Brain pericyte (primary cell): Measurements from ENCODE around the gene GRIN3A.

Experiments
- DNase-seq: peaks from one replicate; pipeline ENCODE4 v3.0.0-alpha.2; 2012; ENCODE audit warnings: low read depth, low spot score

Gene GRIN3A

GRCh38 chr9:101706261-101706798, 32.1 kb downstream of the GRIN3A start:
- DNase-seq: no peak

- no peak for DNase-seq
Observed at GRCh38 chr9:101705135-101705661, 33.2 kb downstream of the GRIN3A start.

GRCh38 chr9:101702257-101702656, 36.2 kb downstream of the GRIN3A start:
- DNase-seq: no peak

DNA sequence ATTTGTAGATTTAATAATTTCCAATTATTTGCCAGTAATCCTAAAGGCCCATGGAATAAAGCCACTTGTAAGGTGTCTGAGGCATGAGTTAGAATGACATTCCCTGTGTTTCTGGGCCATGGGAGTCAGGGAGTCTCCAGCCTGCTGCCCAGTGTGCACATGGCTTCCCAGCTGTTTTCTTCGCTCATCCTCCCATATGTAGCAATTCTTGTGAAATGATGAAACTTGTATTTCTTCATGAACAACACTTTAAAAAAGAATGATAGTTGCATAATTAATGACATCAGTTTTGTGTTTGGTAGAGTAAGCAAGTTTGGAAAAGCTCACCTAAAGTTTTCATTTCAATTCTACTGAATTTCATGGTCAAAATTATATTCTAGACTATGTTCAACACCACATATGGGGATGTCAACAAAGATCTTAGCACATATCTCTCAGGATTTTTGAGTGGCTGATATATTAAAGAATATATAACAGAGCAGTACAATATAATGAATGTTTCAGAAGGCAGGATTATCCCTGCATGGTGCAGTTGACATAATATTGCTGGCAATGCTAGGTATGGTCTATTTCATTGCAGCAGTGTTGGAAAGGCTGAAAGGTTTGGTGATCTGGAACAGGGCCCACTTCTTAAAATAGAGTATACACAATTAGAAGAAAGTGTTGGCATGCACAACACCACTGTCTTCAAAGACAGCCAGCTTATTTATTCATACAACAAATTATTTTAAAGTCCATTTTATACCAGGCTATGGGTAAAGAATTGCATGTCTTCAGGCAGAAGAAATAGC, 44.7 kb downstream of the GRIN3A start:
- no peak for DNase-seq

DNA sequence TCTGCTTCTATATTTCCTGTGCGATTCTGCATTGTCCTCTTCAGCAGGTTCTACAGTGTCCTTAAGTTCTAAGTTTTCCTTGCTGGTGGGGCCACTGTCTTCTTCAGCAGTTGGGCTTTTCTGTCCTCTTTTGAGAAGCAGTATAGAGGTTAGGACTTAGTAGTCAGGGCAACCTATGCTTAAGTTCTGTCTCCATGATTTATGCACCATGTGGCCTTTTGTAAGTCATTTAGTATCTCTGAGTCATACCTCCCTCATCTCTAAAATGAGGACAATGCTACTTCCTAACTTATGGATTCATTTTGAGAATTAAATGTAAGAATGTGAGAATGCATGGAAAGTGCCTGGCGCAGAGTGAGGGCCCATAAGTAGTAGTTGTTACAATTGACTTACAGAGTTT, 46.8 kb downstream of the GRIN3A start:
- no peak for DNase-seq

GRCh38 chr9:101689039-101689438, 49.4 kb downstream of the GRIN3A start:
- DNase-seq: no peak

DNA sequence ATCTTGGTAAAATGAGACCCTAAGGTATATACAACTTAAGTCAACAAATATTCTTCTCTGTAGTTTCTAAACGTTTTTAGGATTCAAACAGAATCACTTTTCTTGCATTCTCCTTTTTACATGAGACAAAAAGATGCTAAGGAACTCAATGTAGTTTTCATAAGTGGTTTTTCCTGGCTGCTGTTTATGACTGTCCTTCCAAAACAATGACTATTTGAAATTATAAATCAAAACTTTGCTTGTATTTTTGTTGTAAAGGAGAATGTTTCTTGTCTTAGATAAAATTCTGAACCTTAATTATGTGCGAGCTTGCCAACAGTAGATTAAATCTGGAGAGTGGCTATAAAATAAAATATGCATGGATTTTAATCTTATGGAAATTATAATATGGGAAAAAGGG, 53.8 kb downstream of the GRIN3A start:
- no peak for DNase-seq

DNA sequence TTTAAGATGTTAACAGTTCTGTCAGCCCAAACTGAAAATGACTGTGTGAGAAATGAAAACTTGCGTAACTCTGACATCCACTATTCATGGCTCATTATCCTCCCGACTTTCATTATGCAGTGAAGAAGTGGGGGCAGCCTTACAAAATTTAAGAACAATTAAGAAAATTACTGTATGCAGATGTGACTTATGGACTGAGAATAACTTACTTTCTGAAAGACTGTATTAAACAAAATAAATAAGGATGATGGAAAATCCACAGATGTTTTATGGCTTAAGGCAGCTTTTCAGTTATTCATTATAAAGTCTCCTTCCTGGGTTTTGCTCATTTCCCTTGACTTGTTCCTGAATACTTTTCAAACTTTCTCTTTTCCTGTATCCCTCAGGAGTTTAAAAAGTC, 55.2 kb downstream of the GRIN3A start:
- DNase-seq: no peak

- DNase-seq: no peak
Observed at GRCh38 chr9:101677861-101678260, 60.6 kb downstream of the GRIN3A start.

DNA sequence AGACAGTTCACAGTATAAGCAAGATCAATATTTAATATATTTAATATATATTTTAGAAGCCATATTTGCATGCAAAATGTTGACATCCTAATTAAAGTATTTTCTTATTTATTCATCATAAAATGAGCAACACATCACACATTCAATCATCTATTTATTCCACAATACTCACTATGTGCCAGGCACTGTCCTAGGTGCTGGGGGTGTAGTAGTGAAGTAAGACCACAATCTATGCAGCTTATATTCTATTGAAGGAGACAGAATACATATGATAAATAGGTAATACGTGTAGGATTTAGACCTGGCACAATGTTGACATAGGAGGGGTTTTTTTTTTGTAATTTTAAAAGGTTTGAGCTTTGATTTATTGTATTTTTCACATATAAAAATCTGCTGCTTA, 63.1 kb downstream of the GRIN3A start:
- DNase-seq: no peak

- DNase-seq: no peak
Observed at GRCh38 chr9:101674165-101674564, 64.3 kb downstream of the GRIN3A start.

DNA sequence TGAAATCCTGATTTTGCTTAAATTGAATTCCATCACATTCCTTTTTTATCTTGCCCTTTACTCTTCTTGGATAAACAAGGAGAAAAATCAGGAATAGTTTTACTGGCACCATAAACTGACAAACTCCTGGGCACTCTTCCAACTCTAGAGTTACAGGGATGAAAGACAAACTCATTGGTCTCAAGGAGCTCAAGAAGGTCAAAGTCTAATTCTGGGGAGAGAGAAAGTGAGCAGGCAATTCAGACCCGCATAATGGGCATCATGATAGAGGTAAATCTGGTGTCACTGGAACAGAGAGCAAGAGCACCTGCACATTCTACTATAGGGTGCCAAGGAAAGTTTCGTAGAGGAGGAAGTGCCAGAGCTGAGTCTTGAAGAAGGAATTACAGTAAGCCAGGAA, 64.8 kb downstream of the GRIN3A start:
- no peak for DNase-seq

DNA sequence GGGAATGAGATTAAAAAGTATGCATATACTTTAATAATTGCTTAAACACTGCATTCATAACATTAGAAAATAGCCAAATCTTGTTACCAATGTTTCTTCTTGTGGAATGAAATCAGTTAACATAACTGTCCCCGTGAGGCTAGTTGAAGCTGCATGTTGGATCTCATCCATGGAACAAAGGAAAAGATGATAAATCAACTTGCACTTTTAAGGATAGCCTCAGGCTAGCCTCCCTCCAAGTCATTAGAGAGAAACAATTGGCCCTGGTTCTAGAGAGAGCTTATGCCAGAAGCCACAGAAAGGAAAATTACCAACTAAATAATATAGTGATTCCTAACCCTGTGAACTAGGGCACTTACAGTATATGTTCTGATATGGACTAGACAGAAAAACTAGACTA, 66.9 kb downstream of the GRIN3A start:
- DNase-seq: no peak

DNA sequence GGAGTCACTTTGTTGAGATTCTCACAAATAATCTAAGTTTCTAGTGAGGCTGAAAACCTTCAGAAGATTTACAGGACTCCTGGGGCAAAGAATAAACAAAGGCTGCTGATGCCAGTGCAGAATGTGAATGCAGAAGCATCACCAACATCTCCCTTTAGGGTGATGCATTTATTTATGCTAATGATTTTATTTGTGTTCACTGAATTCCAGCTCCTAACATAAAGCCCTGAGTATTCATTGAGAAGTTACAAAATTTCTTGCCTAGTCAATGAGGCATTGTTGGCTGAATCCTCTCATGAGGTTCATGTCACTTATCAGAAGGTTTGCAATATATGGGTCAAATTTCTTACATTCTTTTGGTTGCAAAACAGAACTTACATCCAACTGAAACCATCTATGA, 70.0 kb downstream of the GRIN3A start:
- DNase-seq: no peak

DNA sequence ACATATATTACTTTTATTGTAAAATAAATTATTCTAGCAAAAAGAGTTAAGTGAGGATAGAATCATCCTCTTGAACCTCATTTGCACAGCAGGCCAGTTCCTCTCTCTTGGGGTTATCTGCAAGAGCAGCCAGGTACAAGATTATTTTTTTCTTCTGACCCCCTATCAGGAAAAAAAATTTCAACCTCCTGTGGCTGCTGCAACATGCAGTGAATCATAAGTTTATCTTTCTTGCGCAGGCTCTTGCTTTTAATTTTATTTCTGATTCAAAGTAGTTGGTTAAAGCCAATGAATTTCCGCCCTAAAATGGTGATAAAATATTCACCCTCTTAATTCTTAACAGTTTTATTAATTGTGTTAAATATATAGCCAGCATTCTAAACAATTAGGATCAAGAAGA, 74.0 kb downstream of the GRIN3A start:
- DNase-seq: no peak

DNA sequence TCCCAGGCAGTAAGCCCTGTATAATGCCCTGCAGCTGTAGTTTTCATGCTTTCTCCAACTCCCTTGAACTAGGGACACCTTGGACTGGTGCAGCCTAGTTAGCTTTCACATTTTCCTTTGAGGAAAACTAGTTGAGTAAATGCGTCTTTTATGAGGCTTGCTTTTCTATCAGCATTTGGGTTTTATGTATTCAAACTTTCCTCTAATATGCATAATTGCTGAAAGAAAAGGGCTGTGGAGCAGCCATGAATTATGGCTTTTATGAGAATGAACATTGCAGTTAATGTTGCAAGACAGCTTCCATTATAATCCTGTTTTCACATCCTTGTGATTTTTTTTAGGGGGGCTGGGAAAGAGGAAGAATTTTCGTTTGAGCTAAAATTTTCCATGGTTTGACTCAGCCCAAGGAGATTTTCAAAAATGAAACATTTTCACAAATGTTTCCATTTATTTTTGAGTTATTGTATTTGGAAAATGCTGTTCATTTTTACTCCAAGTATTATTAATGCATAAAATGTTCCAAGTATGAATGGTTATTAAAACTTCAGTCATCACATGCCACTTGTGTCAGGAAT, 85.8 kb downstream of the GRIN3A start:
- no peak for DNase-seq

GRCh38 chr9:101650142-101650541, 88.3 kb downstream of the GRIN3A start:
- no peak for DNase-seq

DNA sequence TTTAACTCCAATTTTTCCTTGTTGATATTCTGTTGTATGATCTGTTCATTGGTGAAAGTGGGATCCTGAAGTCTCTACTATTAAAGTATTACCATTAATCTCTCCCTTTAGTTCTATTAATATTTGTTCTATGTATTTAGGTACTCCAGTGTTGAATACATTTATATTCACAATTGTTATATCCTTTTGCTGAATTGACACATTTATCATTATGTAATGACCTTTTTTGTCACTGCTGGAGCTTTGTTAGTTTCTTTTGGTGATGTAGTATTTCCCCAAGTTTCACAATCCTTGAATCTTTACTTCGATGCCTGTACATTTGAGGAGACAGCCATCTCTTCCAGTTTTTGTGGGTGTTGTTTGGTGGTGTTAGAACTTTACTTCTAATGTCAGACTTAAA, 90.0 kb downstream of the GRIN3A start:
- DNase-seq: no peak

DNA sequence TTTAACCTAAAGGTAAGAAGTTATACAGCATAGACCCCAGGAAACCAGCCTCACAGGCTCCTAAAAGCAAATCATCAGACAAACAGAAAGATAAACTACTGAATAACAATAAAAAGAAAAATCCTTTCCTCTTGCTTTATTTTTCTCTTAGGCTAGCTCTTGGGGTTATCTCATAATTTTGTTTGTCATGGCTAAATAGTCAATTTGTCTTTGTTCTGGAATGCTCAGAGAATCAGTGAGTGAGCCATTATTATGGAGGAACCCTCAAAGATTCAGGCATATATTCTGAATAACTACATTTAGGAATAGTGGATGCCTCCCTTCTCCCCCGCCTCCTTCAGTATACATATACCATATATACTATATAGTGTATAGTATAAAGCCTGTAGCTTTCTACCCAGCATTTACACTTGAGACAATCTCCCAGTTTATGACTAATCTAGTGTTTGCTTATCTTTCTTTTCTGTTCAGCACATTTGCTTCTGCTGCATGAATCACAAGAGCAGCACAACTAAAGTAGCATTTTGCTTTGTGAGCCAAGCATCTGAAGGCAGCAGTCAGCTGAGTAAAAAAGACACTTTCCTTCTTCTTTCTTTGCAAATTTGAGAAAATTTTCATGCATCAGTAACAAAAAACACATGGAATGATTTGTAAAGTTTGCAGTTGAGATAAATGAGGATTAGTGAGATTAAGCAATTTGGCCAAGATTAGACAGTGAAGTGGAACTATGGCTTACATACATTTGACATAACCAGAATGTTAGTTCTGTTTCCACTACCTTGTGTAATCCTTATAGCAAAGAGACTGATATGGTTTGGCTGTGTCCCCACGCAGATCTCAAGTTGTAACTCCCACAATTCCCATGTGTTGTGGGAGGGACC, 98.4 kb downstream of the GRIN3A start:
- no peak for DNase-seq

DNA sequence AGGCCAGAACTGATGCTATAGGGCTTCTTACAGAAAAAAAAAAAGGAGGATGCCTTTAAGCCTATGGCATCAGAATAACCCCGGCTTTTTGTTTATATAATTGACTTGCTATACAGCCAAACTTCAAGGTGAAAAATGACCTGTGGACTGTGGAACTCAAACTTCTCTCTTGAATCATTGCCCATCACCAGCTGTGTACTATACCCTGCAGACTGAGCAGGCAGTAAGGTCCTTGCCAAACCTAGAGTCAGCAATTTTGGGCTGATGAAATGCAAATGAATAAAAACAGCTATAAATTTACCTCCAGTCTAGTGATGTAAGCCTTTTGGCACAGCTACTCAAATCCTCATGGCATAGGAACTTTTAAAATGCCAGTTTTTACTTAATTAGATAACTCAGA, 99.1 kb downstream of the GRIN3A start:
- no peak for DNase-seq

- DNase-seq: no peak
Observed at GRCh38 chr9:101636247-101636646, 102.2 kb downstream of the GRIN3A start.

GRCh38 chr9:101635473-101635872, 103.0 kb downstream of the GRIN3A start:
- DNase-seq: no peak
